HG03108 (cell line): ENCODE measurements around the gene ZNF438.

Experiments used
- ATAC-seq: cut with Tn5 transposase; IDR thresholded peaks from one replicate; pipeline ENCODE4 v1.9.1; 2021; ENCODE audit warnings: moderate library complexity; ENCODE audit not compliant: unreplicated experiment

The ZNF438 gene

DNA sequence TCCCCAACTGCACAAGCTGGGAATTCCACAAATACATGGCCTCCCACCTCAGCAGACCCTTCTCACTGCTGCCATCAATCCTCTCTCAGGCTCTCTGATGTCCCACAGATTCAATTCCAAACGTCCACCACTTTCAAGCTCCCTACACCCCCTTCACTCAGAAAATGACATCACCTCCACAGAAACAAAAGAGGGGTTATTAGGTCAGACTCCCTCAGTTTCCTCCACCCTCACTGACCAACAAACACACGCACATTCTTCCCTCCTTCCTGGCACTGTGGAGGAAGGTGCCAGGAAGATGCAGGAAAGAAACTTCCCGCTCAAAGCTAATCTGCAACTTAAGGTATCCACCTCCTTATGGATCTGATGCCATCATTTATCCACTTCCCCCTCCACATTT is 18.3 kb downstream of the ZNF438 start:
- no peak for ATAC-seq

DNA sequence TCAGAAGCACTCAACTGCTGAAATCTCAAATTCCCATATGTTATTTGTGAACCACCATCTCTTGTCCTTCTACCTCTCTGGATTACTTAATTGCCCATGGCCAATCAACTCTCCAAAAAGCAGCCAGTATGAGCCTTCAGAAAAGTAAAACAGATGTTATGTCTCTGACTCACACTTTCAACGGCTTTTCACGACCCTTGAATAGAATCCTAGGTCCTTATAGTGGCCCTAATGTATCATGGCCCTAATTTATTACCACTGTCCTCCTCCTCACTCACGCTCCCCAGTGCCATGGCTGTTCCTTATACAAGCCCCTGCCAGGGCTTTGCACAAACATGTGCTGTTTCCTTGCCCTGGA is 20.0 kb downstream of the ZNF438 start:
- ATAC-seq = no peak

DNA sequence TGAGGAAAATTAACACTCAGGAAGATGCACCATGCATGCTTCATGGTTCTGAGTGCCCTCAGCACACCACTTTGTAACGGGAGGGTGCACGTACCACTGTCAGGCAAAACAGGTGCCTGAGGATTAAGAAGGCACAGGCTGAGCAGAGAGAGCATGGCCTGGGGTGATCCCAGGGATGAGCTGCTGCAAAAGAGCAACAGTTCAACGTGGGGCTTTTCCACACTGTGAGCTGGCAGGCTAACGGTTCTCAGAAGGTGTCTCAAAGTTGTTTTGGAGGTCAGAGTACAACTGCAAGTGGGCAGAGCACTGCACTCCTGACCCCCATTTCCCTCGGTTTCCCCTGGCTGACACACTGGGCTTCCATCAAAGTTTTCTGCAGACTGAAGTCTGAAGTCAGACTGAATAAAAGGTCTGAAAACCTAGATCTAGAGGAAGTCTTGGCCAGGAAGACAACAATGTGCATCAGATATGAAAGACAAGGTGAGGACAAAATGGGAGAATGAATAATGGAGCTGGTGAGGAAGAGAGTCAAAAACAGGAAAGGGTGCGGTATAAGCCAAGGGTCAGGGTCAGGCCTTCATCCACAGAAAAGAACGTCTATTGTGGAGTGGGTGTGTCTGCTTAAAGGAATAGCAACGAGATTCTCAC is 20.5 kb downstream of the ZNF438 start:
- no peak for ATAC-seq

DNA sequence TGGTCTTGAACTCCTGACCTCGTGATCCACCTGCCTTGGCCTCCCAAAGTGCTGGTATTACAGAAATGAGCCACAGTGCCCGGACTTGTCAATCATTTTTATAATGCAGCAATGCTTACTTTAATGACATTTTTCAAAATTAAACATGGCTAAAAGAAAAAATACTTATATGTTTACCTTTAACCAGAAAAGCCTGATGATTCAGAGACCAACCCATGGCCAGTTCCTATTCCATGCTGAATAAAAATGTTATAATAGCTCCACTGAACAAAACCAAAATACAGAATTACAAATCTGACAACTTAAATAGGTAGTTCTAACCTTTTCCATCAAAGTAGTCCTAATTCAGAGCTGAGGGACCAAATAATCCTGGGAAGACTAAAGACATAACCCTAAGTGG is 21.6 kb downstream of the ZNF438 start:
- no peak for ATAC-seq

DNA sequence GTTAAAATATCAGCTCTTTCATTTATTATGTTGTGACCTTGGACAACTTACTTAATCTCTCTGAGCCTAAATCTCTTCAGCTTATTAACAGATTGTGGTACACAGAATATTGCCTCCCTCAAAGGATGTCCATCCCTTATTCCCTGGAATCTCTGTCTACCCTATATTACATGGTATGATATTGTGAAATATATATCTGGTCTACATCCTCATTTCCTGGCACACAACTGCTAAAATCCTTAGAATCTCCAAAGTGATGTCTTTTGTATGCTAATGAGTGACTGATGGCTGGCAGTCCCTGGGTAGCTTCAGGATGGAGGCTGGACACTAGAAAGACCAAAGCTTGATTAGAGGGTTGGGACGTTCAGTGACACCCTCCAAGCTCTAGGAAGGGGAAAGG is 25.8 kb downstream of the ZNF438 start:
- ATAC-seq = no peak

DNA sequence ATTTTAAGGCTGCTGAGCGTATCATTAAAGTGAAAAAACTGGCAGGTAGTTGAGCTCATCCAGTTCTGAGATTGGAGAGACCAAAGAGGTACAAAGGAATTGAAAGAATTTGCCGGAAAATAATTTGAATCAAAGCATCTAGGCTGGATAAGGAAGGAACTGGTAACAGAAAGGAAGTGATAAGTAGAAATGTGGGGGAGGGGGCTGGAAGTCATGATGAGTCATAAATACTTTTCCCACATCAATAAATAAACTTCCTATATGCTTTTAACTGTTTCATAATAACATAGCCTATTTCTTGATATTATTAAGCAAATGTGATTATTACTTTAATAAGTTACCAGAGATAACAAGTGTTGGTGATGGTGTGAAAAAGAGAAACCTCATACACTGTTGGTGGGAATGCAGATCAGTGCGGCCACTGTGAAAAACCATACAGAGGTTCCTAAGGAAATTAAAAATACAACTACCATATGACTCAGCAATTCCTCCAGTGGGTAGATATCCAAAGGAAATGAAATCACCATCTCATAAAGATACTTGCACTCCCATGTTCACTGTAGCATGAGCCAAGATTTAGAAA is 27.0 kb downstream of the ZNF438 start:
- ATAC-seq = no peak

DNA sequence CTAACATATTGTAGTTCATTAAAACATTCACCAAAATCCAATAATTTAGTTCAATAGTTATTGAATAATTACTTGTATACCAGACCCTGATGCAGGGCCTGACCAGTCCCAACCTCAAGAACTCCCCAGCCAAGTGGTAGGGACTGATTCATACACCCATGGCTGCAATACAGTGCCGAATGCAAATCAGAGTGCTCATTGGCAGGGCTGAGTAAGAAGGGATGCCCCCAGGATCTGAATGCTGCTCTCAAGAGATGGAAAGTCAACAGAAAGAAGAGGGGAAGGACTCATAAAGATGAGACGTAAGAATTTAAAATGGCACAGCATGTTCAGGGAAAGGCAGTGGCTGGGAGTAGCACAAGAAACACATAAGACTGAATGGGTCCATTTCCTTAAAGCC is 29.9 kb downstream of the ZNF438 start:
- no peak for ATAC-seq

DNA sequence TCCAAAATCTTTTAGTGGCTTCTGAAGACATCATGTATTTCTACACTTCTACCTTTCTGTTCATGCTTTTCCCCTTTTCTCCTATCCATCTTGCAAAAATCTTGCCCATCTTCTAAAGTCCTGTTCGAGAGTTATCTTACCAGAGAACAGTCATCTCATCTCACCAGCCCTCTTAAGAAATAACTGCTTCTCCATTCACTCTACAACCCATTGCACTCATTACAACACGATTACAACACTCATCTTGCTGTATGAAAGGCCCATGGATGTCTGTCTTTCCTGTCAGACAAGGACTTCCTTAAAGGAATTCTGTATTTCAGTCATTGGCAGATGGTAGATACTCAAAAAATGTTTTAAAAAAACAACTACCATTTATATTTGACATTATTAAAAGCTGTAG is 30.8 kb downstream of the ZNF438 start:
- ATAC-seq = no peak

DNA sequence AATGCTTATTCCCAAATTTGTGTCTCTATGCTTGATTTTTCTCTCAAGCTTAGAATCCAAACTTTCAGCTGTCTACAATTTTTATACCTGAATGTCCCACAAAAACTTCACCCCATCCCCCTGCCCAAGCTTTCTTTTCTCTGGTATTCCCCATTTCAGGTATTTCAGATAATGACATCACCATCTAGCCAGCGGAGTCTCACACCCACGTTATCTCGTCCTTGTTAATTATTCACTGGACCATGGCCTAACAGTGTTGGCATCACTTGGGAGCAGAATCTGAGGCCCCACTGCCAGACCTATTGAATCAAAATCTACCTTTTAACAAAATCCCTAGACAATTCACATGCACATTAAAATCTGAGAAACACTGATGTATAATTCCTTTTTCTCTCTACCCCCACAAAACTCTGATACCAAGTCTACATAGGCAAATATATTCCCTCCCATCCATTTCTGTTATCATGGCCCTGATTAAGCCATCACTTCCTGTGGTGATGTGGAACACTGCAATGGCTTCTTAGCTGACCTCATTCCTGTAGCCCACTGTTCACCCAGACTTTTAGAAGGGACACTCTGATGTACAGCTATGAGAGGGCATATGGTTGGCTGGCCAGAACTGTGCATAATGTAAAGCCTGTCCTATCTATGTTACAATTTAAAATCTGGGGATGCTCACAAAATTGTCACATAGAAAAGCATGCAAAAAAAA is 31.4 kb downstream of the ZNF438 start:
- no peak for ATAC-seq

DNA sequence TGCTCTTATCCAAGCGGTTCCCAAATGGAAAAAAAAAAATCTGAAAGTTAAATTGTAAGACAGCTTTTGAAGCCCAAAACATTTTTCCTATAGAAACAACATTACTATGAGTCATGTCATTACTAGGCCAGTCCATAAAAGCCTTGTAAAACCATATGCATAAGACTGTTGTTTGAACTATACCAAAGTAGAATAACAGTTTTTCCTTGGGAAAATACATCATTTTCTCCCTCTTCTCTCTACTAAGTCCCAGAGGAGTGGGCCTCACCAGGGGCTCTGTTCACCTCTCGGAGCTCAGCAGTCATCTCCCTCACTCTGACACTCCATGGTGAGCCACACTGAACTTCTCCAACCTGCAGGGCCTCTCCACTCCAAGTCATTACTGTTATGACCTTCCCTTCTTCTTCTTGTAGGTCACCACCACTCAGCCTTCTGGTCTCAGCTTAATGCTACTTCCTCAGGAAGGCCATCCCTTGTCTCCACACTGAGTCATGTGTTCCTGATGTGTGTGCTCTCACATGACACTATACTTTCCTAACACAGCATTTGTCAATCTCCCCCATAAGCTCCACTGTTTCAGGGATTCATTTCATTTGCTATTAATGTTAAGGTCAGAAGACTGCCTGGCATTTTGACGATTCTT is 32.5 kb downstream of the ZNF438 start:
- ATAC-seq = no peak

DNA sequence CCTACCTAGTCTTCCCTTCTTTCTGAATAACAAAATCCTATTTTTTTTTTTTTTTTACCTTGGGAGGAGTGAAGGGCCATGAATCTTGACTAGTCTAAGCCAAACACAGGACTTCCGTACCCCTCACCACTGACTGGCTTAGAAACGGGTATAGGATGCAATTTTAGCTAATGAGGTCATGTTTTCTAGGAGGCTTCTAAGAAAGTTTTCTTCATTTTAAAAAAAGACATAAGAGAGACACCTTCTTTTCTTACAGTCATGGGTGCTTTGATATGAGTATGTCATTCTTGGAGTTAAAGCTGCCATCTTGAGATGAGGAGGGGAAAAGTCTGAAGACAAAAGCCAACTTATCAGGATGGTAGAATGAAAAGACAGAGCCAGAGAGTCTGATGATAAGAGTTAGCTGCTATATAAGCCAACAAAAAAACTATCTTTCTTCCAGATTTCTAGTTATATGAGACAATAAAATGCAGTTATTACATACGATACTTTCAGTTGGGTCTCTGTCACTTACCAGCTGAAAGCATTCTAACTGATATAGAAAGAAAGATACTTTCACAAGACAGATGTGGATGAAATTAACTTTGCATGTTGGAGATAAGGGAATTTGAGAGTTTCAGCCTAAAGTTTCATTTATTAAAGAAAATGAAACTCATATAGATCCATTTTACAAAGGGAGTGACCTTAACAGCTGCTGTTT is 34.0 kb downstream of the ZNF438 start:
- no peak for ATAC-seq

DNA sequence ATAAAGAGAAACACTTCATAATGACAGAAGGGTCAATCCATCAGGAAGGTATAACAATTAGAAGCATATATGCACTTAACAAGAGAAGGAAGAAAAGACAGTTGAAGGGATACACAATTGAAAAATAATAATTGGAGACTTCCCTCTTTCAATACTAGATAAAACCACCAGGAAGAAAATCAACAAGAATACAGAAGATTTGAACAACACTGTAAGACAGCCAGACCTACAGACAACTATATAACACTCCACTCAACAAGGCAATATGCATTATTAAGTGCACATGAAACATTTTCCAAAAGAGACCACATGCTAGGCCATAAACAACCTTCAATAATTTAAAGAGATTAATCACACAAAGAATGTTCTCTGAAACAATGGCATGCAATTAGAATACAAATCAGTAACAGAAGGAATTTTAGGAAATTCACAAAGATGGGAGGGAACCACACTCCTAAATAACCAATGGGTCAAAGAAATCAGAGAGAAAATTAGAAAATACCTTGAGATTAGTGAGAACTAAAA is 35.1 kb downstream of the ZNF438 start:
- no peak for ATAC-seq

DNA sequence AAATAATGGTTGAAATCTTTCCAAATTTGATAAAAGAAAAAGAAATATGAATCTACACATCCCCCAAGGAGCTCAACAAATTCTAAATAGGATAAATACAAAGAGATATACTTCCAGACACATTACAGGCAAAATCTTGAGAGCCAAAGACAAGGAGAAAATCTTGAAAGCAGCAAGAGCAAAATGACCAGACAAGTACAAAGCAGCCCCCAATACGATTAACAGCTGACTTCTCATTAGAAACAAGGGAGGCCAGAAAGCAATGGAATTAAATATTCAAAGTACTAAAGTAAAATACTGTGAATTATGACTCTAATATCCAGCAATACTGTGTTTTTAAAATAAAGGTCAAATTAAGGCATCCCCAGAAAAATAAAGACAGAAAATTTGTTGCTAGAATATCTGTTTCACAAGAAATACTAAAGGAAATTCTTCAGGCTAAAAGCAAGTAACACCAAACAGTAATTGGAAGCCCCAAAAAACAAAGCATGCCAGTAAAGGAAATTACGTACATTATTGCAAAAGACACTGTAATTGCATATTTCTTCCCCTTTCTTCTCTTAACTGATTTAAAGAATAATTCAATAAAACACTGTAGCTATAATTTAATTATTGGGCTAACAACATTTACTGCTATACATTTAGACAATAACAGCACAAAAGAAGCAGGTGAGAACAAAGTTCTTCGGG is 36.4 kb downstream of the ZNF438 start:
- no peak for ATAC-seq

DNA sequence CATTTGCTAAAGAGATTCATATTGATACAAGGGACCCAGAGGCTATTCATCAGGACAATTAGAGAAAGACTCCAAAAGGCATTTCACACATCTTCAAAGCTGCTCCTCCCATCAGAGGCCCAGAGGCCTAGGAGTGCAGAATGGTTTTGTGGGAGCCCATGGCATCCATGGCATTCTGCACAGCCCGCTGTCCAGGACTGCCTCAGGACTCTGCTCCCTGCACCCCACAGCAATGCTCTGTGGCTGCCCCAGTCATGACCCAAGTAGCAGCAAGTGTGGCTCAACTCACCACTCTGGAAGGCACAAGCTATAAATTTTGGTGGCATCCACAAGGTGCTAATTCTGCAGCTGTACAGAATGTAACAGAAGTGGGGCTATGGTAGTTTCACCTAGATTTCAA is 38.5 kb downstream of the ZNF438 start:
- no peak for ATAC-seq

DNA sequence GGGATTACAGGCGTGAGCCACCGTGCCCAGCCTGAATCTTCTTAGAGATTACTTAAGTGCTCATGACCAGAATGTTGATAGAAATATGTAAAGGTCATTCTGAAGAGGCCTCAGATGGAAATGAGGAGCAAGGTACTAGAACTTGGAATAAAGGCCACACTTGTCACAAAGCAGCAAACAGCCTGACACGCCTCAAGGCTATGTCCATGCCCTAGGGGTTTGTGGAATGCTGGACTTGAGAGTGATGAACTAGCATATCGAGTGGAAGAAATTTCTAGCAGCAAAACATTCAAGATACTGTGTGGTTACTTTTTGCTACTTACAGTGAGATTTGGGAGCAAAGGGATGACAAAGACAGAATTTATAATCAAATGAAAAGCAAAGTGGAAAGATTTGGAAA is 39.0 kb downstream of the ZNF438 start:
- ATAC-seq = no peak

DNA sequence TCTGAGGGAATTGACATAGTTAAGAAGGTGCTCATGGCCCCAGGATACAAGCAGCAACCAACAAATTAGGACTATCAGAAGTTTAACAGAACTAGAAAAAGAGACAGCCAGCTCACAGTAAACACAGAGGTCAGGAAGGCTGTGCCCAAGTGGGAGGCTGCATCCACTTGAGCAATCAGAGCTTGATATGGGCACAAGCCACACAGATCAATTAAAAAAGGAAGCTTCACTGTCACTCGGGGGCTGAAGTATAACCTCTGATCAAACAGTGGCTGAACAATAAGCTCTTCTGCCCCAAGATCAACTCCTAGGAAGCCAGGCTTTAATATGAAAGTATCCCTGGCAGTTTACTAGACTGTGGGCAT is 40.0 kb downstream of the ZNF438 start:
- no peak for ATAC-seq

DNA sequence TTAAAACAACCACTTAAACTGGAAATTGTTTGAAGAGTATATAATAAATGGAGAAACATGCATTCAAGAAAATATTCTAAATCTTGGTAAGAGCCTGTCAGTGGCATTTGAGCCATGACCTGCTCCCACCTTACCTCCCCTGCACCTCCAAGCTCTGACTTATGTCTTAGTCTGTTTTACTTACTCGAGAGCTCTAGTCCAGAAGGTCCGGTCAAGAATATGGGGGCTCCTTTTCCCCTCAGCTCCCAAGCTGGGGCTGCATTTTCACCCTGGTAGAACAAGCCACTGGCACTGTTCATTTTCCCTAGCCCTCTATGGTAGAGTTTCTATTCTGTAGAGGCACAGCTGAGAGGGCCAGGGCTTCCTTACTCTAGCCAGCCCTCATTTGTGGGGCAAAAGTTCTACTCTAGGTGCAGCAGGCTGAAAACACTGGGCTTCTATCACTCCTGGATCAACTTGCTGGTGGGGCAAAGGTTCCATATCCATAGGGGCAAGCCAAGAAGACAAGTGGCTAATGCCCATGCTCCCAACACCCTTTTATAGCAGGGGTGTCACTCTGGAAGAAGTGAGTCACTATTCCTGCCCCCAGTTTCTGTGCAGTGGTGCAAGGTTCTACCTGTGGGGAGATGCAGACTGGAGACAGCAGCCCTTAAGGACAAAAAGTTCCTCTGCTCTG is 40.6 kb downstream of the ZNF438 start:
- no peak for ATAC-seq

DNA sequence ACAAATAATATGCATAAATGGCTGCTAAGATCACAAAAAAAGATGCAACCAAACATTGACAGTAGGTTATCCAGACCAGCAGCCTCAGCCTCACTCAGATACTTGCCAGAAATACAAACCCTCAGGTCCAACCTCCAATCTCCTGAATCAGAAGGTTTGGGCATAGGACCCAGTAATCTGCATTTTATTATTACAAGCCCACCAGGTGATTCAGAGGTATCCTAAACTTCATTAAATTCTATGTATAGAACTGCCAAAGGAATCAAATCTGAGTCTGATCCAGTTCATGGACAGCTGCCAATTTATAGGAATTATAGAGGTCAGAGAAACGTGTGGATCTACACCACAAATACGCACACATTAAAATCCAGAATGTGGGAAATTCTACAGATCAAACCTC is 41.3 kb downstream of the ZNF438 start:
- no peak for ATAC-seq

DNA sequence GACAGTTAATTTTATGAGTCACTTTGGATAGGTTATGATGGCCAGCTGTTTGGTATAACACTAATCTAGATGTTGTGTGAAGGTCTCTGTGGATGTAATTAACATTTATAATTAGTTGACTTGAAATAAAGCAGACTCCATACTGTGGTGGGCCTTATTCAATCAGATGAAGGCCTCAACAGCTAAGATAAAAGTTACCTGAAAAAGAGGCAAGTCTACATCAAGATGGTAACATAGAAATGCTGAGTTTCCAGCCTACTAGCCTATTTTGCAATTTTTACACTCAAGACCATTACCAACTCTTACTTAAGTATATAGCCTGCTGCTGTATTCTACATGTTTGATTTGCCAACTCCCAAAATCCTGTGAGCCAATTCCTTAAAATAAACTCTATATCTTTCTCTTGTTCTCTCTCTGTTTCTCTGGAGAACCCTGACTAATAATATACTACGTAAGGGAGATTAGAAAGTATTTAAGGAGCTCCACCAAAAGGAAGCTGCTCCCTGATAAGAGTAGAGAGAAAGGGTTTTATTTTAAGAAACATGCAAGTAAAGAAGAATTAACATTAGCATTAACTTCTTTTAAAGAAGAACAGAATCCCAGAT is 42.7 kb downstream of the ZNF438 start:
- no peak for ATAC-seq

DNA sequence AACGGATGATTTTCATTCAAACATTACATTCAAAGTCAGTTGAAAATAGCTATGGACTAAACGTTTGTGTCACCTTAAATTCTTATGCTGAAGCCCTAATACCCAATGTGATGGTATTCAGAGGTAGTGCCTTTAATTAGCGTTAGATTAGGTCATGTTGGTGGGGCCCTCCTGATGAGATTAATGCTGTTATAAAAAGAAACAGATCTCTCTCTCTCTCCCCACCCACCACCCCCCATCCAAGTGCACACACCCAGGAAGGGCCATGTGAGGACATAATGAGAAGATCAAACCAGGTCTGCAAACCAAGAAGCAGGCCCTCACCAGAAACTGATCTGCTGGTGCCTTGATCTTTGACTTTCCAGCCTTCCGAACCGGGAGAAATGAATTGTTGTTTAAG is 44.2 kb downstream of the ZNF438 start:
- ATAC-seq = no peak
